Islet precursor cell (in vitro differentiated cells): ENCODE data around the gene CCNL2.

Experiments
- DNase-seq: peaks from one replicate; pipeline ENCODE4 v3.0.0-alpha.2; 2018

The CCNL2 gene

GRCh38 chr1:1340791-1341548 is 58.2 kb downstream of the CCNL2 start:
- DNase-seq: no peak

- no peak for DNase-seq
Observed at GRCh38 chr1:1340185-1340584, 59.0 kb downstream of the CCNL2 start.

- no peak for DNase-seq
Observed at GRCh38 chr1:1338278-1338677, 60.9 kb downstream of the CCNL2 start.

- no peak for DNase-seq
Observed at GRCh38 chr1:1337793-1338147, 61.4 kb downstream of the CCNL2 start.

GRCh38 chr1:1336931-1337792 is 62.0 kb downstream of the CCNL2 start:
- no peak for DNase-seq

- no peak for DNase-seq
Observed at GRCh38 chr1:1336446-1336845, 62.7 kb downstream of the CCNL2 start.

- no peak for DNase-seq
Observed at GRCh38 chr1:1335792-1336248, 63.3 kb downstream of the CCNL2 start.
